WTC11 (cell line): Measurements from ENCODE around the gene CCR2. TPM values are rescaled to one million over a fixed set of nuclear protein-coding genes. Genes with fewer than 3 reads are reported as not detected.
A peak's percentile ranks its signal among the peaks of the same experiment; 100 is the strongest.

Experiments used
- ATAC-seq: fragments of 200-7000 bp; cut with Tn5 transposase; 2 replicates; pipeline ENCODE4 v1.10.0; 2021; ENCODE audit warnings: mild to moderate bottlenecking, moderate library complexity
- CTCF ChIA-PET: fragments of 300-600 bp; sonication (Branson Sonifier 250); formaldehyde crosslinking; loops from one replicate; lab custom pipeline; 2021; ENCODE audit warnings: antibody characterized with exemption; lab: Charles Lee
- POLR2A ChIA-PET: fragments of 350-600 bp; sonication (Branson Sonifier 250); formaldehyde crosslinking; loops from one replicate; lab custom pipeline; 2021; ENCODE audit warnings: antibody characterized with exemption; lab: Charles Lee
- DNase-seq: peaks from one replicate; pipeline ENCODE4 v3.0.0; 2021; ENCODE audit warnings: low spot score
- H3K27ac Mint-ChIP-seq: 2 replicates; pipeline ENCODE4 v1.8.0; 2021; ENCODE audit warnings: mixed read lengths
- H3K27me3 Mint-ChIP-seq: 2 replicates; pipeline ENCODE4 v1.8.0; 2021; ENCODE audit warnings: low read depth, mild to moderate bottlenecking, moderate library complexity, mixed read lengths
- H3K36me3 Mint-ChIP-seq: 2 replicates; pipeline ENCODE4 v1.8.0; 2021; ENCODE audit warnings: mixed read lengths
- H3K4me1 Mint-ChIP-seq: 2 replicates; pipeline ENCODE4 v1.8.0; 2022; ENCODE audit warnings: mixed read lengths
- H3K4me3 Mint-ChIP-seq: 2 replicates; pipeline ENCODE4 v1.8.0; 2021; ENCODE audit warnings: mild to moderate bottlenecking, moderate library complexity, mixed read lengths
- H3K9me3 Mint-ChIP-seq: 2 replicates; pipeline ENCODE4 v1.8.0; 2021; ENCODE audit warnings: mixed read lengths
- ARID4B ChIP-seq: sonication (generic); formaldehyde crosslinking; IDR thresholded peaks from 2 replicates; pipeline ENCODE4 v1.8.0; 2023; ENCODE audit warnings: missing genetic modification reagents, mild to moderate bottlenecking, borderline replicate concordance
- ESRRA ChIP-seq: sonication (generic); formaldehyde crosslinking; IDR thresholded peaks from 2 replicates; pipeline ENCODE4 v1.8.1; 2022; ENCODE audit warnings: mild to moderate bottlenecking, missing genetic modification reagents, borderline replicate concordance
- FOXJ3 ChIP-seq: sonication (generic); formaldehyde crosslinking; IDR thresholded peaks from 2 replicates; pipeline ENCODE4 v1.9.0; 2021; ENCODE audit warnings: missing genetic modification reagents, mild to moderate bottlenecking, borderline replicate concordance
- FOXP4 ChIP-seq: sonication (generic); formaldehyde crosslinking; IDR thresholded peaks from 2 replicates; pipeline ENCODE4 v1.8.0; 2022; ENCODE audit warnings: mild to moderate bottlenecking, missing genetic modification reagents
- GRHL2 ChIP-seq: fragments of 250-450 bp; sonication (Bioruptor Pico); IDR thresholded peaks from 2 replicates; pipeline ENCODE4 v1.8.0; 2022; ENCODE audit warnings: mild to moderate bottlenecking, moderate library complexity; ENCODE audit not compliant: insufficient replicate concordance, severe bottlenecking
- GTF2I ChIP-seq: fragments of 250-450 bp; sonication (Bioruptor Pico); conservative IDR thresholded peaks from 2 replicates; pipeline ENCODE4 v1.4.0; 2021; ENCODE audit warnings: mild to moderate bottlenecking
- IRF2 ChIP-seq: sonication (generic); formaldehyde crosslinking; IDR thresholded peaks from 2 replicates; pipeline ENCODE4 v1.8.0; 2022; ENCODE audit warnings: low read depth, missing genetic modification reagents, borderline replicate concordance
- JUN ChIP-seq: sonication (generic); formaldehyde crosslinking; IDR thresholded peaks from 2 replicates; pipeline ENCODE4 v1.8.0; 2023; ENCODE audit warnings: mild to moderate bottlenecking, missing genetic modification reagents
- NR2C2 ChIP-seq: sonication (generic); formaldehyde crosslinking; IDR thresholded peaks from 2 replicates; pipeline ENCODE4 v1.8.0; 2022; ENCODE audit warnings: mild to moderate bottlenecking, missing genetic modification reagents
- USF1 ChIP-seq: sonication (generic); formaldehyde crosslinking; IDR thresholded peaks from 2 replicates; pipeline ENCODE4 v1.8.0; 2022; ENCODE audit warnings: mild to moderate bottlenecking, missing genetic modification reagents
- ZBTB21 ChIP-seq: sonication (generic); formaldehyde crosslinking; IDR thresholded peaks from 2 replicates; pipeline ENCODE4 v1.8.1; 2023; ENCODE audit warnings: mild to moderate bottlenecking, missing genetic modification reagents, borderline replicate concordance
- ZNF423 ChIP-seq: fragments of 250-450 bp; sonication (Bioruptor Pico); IDR thresholded peaks from 2 replicates; pipeline ENCODE4 v2.1.2; 2022; ENCODE audit warnings: mild to moderate bottlenecking, moderate library complexity
- ZNF532 ChIP-seq: fragments of 250-450 bp; sonication (Bioruptor Pico); IDR thresholded peaks from 2 replicates; pipeline ENCODE4 v1.9.0; 2021; ENCODE audit warnings: mild to moderate bottlenecking, borderline replicate concordance
- total RNA-seq: library from RNA; stranded (reverse); gene quantifications from 3 replicates; pipeline ENCODE4 v1.2.3, GENCODE V29; 2021
- TF ChIP-seq, protein P1 (sequence below): sonication (generic); formaldehyde crosslinking; IDR thresholded peaks from 2 replicates; pipeline ENCODE4 v1.8.0; 2022; ENCODE audit warnings: mild to moderate bottlenecking, missing genetic modification reagents
- TF ChIP-seq, protein P2 (sequence below): sonication (generic); formaldehyde crosslinking; IDR thresholded peaks from 2 replicates; pipeline ENCODE4 v1.8.0; 2023; ENCODE audit warnings: missing genetic modification reagents

The CCR2 gene
- total RNA-seq, 1 experiment from 2014 or later: not detected

- TF ChIP-seq FOXP4 (CRISPR knock-in tag) (no peak), IRF2 (CRISPR knock-in tag) (no peak), ZNF532 (CRISPR knock-in tag) (no peak), GRHL2 (CRISPR knock-in tag) (no peak), GTF2I (no peak)
Observed at GRCh38 chr3:46393011-46393410, 39.1 kb downstream of the CCR2 start (continued).

DNA sequence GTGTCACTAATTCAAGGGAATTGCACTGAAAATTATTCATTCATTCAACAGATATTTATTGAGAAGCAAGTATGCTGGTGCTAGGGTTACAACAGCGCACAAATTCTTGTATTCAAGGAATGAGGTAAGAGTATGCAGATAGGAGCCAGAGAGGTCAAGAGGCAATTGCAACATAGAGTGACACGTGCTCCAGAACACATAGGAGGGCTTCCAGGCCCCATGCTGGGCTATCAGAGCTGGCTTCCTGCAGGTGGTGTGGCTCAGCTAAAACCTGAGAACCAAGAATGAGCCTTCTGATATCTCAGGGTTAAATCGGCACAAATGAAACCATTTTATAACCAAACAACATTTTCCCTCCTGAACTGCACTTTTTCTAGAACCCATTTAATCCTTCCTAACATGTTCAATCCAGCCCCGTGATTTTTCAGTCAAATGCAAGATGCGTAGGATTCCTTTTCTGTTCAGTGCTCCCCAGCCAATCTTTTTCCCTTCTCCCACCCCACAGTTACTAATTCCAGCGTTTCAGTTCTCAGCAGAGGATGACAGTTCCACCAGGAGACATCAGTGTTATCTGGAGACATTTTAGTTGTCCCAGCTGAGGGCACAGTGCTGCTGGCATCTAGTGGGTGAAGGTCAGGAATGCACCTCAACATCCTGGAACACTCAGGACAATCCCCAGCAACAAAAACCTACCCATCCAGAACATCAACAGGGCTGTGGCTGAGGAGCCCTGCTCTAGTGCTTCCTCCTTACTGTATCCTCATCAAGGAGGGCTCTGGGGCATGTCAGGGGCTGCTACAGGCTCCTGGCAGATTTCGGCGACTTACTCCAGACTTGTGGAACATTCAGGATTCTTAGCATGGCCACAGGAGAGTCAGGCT, 39.9 kb downstream of the CCR2 start:
- Mint-ChIP-seq H3K9me3 (peaks cover 18% of the 10 kb centered on the region), H3K36me3 (0 out of 2 replicates have a peak, but pooled peaks cover 5% of the 10 kb centered on the region), H3K27ac (peak overlapping the region; percentile 0; the same call in 1 of the 2 replicates), H3K27me3 (peaks cover 15% of the 10 kb centered on the region), H3K4me1 (peaks cover 34% of the 10 kb centered on the region), H3K4me3 (no peak overlapping the region)
- TF ChIP-seq, protein P1, sequence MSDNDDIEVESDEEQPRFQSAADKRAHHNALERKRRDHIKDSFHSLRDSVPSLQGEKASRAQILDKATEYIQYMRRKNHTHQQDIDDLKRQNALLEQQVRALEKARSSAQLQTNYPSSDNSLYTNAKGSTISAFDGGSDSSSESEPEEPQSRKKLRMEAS (CRISPR knock-in tag): 0 out of 2 replicates have a peak, but pooled peaks have one; percentile 19
- TF ChIP-seq ZNF423 (CRISPR knock-in tag) (peak; percentile 33; the same call in 1 of the 2 replicates), USF1 (CRISPR knock-in tag) (0 out of 2 replicates have a peak, but pooled peaks have one; percentile 20), NR2C2 (CRISPR knock-in tag) (no peak), ZBTB21 (CRISPR knock-in tag) (no peak)
- TF ChIP-seq, protein P2, sequence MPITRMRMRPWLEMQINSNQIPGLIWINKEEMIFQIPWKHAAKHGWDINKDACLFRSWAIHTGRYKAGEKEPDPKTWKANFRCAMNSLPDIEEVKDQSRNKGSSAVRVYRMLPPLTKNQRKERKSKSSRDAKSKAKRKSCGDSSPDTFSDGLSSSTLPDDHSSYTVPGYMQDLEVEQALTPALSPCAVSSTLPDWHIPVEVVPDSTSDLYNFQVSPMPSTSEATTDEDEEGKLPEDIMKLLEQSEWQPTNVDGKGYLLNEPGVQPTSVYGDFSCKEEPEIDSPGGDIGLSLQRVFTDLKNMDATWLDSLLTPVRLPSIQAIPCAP (CRISPR knock-in tag): no peak
- POLR2A ChIA-PET: interaction anchor here (0.7 kb wide), 1 partner anchor 488 kb away, joined by 3 read pairs; no protein-coding TSS in a partner anchor
- ATAC-seq (peak; percentile 66), DNase-seq (peak; percentile 38)
- CTCF ChIA-PET: interaction anchor here (0.5 to 2.1 kb wide), 4 partner anchors 11 to 185 kb away, joined by 3 to 5 read pairs (median 4); partner anchors contain the start of gene CCR1

GRCh38 chr3:46395210-46395661, 41.3 kb downstream of the CCR2 start:
- DNase-seq (peak; percentile 22), ATAC-seq (peak; percentile 72)
- no peak overlapping the region for H3K27ac Mint-ChIP-seq
- CTCF ChIA-PET: interaction anchor here (0.6 to 2.1 kb wide), 8 partner anchors 11 to 187 kb away, joined by 3 to 6 read pairs (median 4); partner anchors contain the start of gene CCR1
- H3K9me3 Mint-ChIP-seq: peaks cover 18% of the 10 kb centered on the region
- no peak overlapping the region for H3K4me3 Mint-ChIP-seq
- H3K27me3 Mint-ChIP-seq: peaks cover 15% of the 10 kb centered on the region
- POLR2A ChIA-PET: no interaction called here
- peaks cover 34% of the 10 kb centered on the region for H3K4me1 Mint-ChIP-seq
- 0 out of 2 replicates have a peak, but pooled peaks cover 5% of the 10 kb centered on the region for H3K36me3 Mint-ChIP-seq
- TF ChIP-seq FOXP4 (CRISPR knock-in tag) (no peak), JUN (CRISPR knock-in tag) (no peak), ESRRA (CRISPR knock-in tag) (no peak), FOXJ3 (CRISPR knock-in tag) (no peak), ARID4B (CRISPR knock-in tag) (no peak), ZNF423 (CRISPR knock-in tag) (no peak)
